ENCODE results near the gene C6orf89. TPM values are rescaled to one million over a fixed set of nuclear protein-coding genes. Genes with fewer than 3 reads are reported as not detected.
A peak's percentile ranks its signal among the peaks of the same experiment; 100 is the strongest.

C6orf89 gene, protein sequence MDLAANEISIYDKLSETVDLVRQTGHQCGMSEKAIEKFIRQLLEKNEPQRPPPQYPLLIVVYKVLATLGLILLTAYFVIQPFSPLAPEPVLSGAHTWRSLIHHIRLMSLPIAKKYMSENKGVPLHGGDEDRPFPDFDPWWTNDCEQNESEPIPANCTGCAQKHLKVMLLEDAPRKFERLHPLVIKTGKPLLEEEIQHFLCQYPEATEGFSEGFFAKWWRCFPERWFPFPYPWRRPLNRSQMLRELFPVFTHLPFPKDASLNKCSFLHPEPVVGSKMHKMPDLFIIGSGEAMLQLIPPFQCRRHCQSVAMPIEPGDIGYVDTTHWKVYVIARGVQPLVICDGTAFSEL
- total RNA-seq: 10 to 100 TPM; 31.5 to 49.8 (median 37.9) TPM
- polyA plus RNA-seq: 10 to 100 TPM in 1 of 3 donors, 1 to 10 TPM in 2; 5.7 to 13.9 (median 6.6) TPM
- long read RNA-seq, donor 1, transcript C6orf89-201 (8 exons, 1,309 nt): major isoform, 11 of 11 reads
- long read RNA-seq, donor 1, partial matches to known transcripts: 0 of 11 reads
- long read RNA-seq, donor 1, other reads (novel, unspliced or antisense): 0 of 11 reads
- long read RNA-seq, donor 2, full-length matches to known transcripts: 5 of 5 reads
- long read RNA-seq, donor 2, partial matches to known transcripts: 0 of 5 reads
- long read RNA-seq, donor 2, other reads (novel, unspliced or antisense): 0 of 5 reads

DNA sequence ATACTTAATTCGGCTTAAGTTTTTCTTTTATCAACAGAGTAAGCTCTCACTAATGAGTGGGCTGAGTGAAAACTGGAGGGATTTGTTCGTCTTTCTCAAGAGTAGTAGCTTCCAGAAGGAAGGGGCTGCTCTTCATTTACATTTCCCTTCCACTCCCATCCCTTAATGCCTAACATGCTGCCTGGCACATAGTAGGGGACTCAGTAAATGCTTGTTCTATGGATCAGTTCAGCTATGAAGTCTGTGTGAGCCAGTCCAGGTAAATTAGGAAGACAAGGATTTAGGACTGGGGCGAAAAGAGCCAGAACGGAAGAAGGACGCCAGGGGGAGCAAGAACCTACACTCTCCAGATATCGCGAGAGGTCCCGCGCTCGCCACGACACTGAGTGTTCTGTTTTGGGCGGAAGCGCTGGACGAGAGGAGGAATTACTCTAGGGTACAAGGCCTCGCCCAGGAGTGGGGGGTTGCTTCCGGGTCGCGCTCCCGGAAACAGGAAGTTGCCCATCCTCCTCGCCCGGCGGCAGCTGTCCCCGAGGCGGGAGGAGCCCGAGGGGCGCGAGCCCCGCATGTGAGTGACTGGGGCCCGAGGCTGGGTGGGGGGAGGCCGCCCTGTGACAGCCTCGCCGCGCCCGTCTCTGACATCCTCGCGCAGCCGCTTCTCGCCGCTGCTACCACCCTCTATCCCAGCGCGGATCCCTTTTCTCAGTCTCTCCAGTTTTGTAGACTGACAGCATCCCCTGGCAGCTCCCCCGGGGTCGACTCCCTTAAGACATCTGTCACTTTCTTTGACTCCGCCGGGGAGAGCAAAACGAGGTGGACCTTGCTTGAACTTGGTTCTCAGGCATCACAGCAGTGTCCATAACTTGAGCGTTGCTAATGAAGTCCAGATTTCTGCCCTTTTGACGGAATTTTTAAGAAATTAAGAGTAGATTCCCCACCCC, at the start of gene C6orf89:
Gene C6orf89 (plus strand): TSS at position 492 of the 941 bp plus-strand sequence. CDS start 13,493 bp downstream, outside the sequence.
- 3 to 4% (median 3%) methylated on average over 43 to 48 of the region's 48 CpGs for WGBS, 5 donors
- Histone ChIP-seq H3K36me3 (no peaks in the 10 kb centered on the region), H3K4me1 (peaks cover 9 to 51% (median 29%) of the 10 kb centered on the region in 6 donors), H3K9me3 (no peaks in the 10 kb centered on the region), H3K27me3 (replicated peaks in 1 of 7) (no peaks in the 10 kb centered on the region), H3K4me3 (peak within 1 kb of the TSS; percentile 70 to 88 (median 78)), H3K27ac (peak within 1 kb of the TSS; percentile 85 to 90 (median 88))
- peak; percentile 29 to 53 (median 32) for TF ChIP-seq POLR2A (IDR thresholded peaks at IDR 0.05)
- peak; percentile 95 to 98 (median 97) for TF ChIP-seq POLR2AphosphoS5 (IDR thresholded peaks at IDR 0.05)
- TF ChIP-seq, protein P1, sequence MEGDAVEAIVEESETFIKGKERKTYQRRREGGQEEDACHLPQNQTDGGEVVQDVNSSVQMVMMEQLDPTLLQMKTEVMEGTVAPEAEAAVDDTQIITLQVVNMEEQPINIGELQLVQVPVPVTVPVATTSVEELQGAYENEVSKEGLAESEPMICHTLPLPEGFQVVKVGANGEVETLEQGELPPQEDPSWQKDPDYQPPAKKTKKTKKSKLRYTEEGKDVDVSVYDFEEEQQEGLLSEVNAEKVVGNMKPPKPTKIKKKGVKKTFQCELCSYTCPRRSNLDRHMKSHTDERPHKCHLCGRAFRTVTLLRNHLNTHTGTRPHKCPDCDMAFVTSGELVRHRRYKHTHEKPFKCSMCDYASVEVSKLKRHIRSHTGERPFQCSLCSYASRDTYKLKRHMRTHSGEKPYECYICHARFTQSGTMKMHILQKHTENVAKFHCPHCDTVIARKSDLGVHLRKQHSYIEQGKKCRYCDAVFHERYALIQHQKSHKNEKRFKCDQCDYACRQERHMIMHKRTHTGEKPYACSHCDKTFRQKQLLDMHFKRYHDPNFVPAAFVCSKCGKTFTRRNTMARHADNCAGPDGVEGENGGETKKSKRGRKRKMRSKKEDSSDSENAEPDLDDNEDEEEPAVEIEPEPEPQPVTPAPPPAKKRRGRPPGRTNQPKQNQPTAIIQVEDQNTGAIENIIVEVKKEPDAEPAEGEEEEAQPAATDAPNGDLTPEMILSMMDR (IDR thresholded peaks at IDR 0.05 in 8 of 11, conservative IDR thresholded peaks at IDR 0.05 in 3 of 11): peak; percentile 88 to 98 (median 92)
- peak; percentile 99 for DNase-seq
- intact Hi-C loops (cut with DNase I; ENCODE audit: low total_unique reads): loop anchor here (10.0 kb wide), 2 partner anchors 129 to 329 kb away; no protein-coding TSS in a partner anchor

DNA sequence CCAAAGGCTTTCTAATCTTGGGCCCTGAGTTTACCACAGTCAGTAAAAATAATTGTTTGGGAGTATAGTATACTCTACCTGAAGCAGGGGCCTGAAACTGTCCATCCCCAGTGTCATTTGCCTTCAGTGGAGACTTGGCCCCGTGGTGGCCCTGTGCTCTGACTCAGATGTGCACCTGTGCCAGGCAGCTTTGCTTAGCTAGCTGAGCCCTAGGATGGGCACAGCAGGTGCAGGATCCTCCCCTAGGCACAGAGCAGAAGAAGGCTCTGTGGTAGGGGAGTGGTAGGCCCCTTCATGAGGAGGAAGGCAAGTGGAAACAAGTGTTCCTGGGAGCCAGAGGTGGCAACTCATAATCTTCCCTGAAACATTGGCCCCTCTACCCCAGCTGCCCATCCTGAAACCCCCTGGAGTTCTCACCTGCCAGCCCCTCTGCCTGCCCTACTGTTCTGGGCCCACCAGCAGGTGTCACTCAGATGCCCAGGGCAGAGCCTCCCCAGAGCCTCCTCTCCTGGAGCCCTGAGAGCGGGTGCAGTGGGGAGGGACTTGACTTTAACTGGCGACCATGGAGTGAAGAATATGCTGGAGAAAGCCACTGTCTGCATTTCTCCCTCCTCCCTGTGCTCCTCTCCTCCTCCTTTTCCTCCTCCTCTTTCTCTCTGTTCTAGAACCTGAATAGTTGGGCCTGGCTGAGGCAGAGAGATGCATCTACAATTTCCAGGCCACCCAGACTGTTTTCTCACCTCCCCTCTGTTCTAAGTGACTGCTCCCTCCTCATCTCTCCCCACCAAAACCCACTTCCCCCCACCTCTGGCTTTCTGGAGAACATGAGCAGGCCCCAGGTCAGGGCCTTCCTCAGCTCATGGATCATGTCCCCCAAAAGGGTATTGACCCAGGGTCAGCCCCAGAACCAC, 49.4 kb upstream of the C6orf89 start:
- DNase-seq: no peak
- Histone ChIP-seq H3K36me3 (no peaks in the 10 kb centered on the region), H3K27me3 (replicated peaks in 1 of 7) (peaks cover 0 to 44% (median 27%) of the 10 kb centered on the region in 7 donors), H3K27ac (no peak overlapping the region), H3K4me1 (peaks cover 12 to 38% (median 25%) of the 10 kb centered on the region in 6 donors), H3K9me3 (peaks cover 0 to 15% (median 0%) of the 10 kb centered on the region in 8 donors), H3K4me3 (no peak overlapping the region)
- WGBS, 5 donors: 68 to 77% (median 76%) methylated on average over 3 of the region's 3 CpGs
- TF ChIP-seq, protein P1 (IDR thresholded peaks at IDR 0.05 in 8 of 11, conservative IDR thresholded peaks at IDR 0.05 in 3 of 11): no peak
- TF ChIP-seq POLR2A (IDR thresholded peaks at IDR 0.05): no peak
- no peak for TF ChIP-seq POLR2AphosphoS5 (IDR thresholded peaks at IDR 0.05)
- intact Hi-C loops (cut with DNase I; ENCODE audit: low total_unique reads): no loop called here

DNA sequence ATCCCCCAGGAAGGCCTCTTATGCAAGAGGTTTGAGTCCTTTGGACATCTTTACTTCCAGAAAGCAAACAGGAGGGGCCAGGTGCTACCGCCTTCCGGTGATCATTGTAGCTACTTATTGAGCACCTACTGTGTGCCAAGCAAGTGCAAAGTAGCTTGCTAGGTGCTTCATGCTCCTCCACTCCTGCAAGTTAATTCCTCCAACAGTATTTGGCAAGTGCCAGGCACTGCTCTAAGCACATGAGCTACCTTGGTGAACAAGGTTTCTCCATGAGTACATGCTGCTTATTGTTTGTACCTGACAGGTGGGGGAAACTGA, 48.8 kb upstream of the C6orf89 start:
- peaks cover 12 to 44% (median 26%) of the 10 kb centered on the region in 6 donors for H3K4me1 ChIP-seq
- 79 to 100% (median 91%) methylated on average over 2 of the region's 2 CpGs for WGBS, 5 donors
- TF ChIP-seq POLR2AphosphoS5 (IDR thresholded peaks at IDR 0.05) (no peak), POLR2A (IDR thresholded peaks at IDR 0.05) (no peak)
- TF ChIP-seq, protein P1 (IDR thresholded peaks at IDR 0.05 in 8 of 11, conservative IDR thresholded peaks at IDR 0.05 in 3 of 11): no peak
- peaks cover 0 to 15% (median 0%) of the 10 kb centered on the region in 8 donors for H3K9me3 ChIP-seq
- peaks cover 0 to 48% (median 27%) of the 10 kb centered on the region in 7 donors for H3K27me3 ChIP-seq (replicated peaks in 1 of 7)
- no peak for DNase-seq
- H3K4me3 ChIP-seq: no peak overlapping the region
- intact Hi-C loops (cut with DNase I; ENCODE audit: low total_unique reads): no loop called here
- no peaks in the 10 kb centered on the region for H3K36me3 ChIP-seq
- no peak overlapping the region for H3K27ac ChIP-seq
